ENCODE data around the gene FGFRL1. TPM values are rescaled to one million over a fixed set of nuclear protein-coding genes. Genes with fewer than 3 reads are reported as not detected.
A peak's percentile ranks its signal among the peaks of the same experiment; 100 is the strongest.
"Not testable (repeated sequence)": the region's sequence is repeated elsewhere in the genome, so short reads cannot be mapped to it uniquely, and the experiment has no call there.

The FGFRL1 gene
- polyA plus RNA-seq, 1 donor: 33.1 TPM

- DNase-seq: no peak
Measured at GRCh38 chr4:971666-972500, 39.5 kb upstream of the FGFRL1 start.

DNA sequence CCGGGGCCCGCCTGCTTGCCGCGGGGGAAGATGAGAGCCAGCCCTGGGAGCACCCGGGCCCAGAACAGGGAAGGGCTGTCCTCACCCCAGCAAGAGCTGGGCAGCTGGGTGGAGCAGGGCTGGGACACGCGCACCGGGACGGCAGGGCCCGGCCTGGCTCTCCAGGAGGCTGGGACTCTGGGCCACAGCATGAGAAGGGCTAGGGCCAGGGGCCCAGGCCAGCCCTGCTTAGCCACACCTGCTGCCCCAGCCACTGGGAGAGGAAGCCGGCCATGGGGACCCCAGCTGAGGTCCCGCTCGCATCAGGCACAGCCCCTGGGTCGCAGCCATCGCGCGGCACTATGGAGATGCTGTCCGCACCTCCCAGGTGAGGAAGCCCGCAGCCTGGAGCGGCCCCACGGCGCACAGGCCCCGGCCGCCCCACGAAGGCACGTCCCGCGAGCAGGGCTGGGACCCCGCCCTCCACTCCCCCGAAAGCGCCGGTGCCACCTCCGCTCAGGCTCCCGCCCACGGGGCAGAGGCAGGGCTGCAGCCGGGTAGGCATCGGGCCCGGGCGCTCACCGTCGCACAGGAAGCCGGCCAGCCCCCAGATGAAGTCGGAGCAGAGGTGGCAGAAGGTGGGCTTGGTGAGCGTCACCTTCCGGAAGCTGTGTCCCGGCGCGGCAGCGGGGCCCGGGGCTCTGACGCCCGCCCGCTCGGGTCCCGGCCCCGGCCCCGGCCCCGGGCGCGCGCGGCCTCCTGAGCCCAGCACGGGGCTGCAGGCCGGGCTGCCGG is 38.6 kb upstream of the FGFRL1 start:
- no peak for DNase-seq

GRCh38 chr4:973431-974397 is 37.7 kb upstream of the FGFRL1 start, which contains the start of gene DGKQ:
Gene DGKQ, minus strand, starts transcription at chr4:973569. Its CDS starts 87 bp downstream, at chr4:973482.
- DNase-seq: peak; percentile 83

- no peak for DNase-seq
Measured at GRCh38 chr4:974668-975067, 36.8 kb upstream of the FGFRL1 start.

- DNase-seq: not testable (repeated sequence)
Measured at GRCh38 chr4:976016-976415, 35.4 kb upstream of the FGFRL1 start.

GRCh38 chr4:978957-979701 is 32.3 kb upstream of the FGFRL1 start:
- no peak for DNase-seq

DNA sequence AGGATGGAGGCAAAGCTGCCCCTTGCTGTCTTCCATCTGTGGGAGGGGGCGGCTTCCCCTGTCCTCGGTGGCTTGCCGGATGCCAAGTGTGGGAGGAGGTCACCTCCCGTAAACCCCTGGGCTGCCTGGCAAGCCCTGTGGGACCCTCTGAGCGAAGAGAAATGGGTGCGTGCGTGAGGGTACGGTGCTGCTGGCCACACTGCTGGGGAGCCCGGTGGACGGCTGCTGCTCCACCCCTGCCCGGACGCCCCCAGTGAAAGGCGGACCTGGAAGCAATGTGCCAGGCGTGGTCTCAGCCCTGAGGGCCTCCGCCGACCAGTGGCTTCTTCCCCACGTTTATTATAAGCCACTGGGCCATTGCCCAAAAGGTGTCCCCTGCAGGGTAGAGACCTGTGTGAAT is 29.1 kb upstream of the FGFRL1 start:
- DNase-seq: no peak

DNA sequence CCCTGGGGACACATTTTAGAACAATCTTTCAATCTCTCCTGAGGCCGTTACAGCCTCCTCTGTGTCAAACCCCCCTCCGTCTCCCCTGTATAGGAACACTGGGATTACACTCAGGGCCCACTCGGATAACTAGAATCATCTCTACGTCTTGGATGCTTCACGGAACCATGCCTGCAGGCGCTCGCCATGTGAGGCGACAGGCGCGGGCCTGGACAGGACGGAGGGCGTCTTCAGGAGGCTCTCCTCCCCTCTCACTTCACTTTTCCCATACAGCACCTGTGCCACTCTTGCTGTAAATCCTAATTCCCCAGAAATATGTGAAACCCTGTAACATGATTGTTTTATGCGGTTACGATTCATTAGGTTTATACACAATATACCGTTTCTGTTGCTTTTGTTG is 28.6 kb upstream of the FGFRL1 start:
- DNase-seq: no peak

DNA sequence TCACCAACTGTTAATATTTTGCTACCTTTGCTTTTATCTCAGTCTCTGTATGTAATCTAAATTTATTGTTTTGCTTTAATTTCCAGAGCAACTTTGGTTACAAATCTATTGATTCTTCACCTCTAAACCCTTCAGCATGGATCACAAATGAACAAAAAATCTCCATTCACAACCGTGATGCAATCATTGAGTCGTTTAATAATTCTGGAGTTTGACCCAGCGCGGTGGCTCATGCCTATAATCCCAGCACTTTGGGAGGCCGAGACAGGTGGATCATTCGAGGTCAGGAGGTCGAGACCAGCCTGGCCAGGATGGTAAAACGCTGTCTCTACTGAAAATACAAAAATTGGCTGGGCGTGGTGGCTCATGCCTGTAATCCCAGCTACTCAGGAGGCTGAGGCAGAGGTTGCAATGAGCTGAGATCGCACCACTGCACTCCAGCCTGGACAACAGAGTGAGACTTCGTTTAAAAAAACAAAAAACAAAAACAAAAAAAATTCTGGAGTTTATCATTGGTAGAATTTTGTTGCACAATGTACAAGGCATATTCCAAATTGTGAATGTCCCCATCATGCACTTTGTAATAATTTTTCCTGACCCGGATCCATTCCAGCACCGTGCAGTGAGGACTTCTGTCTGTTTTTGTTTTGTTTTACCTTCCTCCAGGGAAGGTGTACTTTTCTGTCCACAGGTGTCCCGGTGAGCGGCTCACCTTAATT is 26.9 kb upstream of the FGFRL1 start:
- no peak for DNase-seq

GRCh38 chr4:985123-985830 is 26.1 kb upstream of the FGFRL1 start:
- DNase-seq: no peak

DNA sequence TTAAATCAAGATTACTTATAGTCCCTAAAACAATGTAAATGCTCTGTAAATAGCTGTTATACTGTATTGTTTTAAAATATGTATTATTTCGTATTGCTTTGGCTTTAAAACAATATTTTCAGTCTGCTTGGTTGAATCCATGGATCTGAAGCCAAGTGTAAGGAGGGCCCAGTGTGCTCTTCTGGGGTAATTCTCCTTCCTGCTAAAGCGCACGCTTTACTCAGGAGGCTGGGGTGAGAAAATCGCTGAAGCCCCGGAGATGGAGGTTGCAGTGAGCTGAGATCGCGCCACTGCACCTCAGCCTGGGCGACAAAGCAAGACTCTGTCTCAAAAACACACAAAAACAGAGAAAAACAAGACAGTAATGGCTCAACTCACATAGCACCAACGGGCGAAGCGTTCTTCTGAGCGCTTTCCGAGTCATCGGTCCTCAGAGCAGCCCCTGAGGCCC is 25.0 kb upstream of the FGFRL1 start:
- no peak for DNase-seq

GRCh38 chr4:986879-987623 is 24.4 kb upstream of the FGFRL1 start, which contains the start of gene IDUA:
Gene IDUA, plus strand, starts transcription at chr4:987044. Its CDS starts 41 bp downstream, at chr4:987085.
- DNase-seq: peak; percentile 83

DNA sequence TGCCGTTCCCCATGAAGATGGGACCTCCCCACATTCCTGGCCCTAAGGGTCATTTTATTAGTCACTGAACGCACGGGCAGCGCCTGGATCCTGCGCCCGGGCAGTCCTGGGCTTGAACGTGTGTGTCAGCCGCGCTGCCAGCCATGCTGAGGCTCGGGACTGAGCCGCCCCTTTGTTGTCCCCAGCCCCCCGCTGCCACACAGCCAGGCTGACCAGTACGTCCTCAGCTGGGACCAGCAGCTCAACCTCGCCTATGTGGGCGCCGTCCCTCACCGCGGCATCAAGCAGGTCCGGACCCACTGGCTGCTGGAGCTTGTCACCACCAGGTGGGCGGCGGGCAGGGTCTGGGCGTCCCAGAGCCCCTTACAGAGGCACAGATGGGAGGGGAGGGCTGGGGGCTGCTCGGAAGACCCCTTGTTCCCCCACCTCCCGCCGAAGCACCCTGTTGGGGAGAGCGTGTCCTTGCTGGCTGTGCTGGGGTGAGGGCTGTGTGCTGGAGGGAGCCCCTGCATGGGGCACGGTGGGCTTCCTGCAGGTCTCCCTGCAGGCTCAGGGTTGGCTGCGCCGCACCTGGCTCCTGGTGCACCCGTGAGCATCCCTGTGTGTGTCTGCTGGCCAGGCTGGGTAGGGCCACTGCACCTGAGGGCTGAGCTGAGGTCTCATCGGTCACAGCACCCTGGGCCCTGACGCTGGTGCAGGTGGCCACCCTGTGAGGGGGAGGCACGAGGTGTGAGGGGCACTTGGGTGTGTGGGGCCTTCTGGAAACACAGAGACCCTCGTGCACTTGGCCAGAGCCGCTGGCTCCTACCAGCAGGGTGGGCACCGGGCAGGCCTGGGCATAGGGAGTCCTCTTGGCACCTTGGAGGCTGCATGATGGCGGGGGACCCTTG is 23.6 kb upstream of the FGFRL1 start:
- DNase-seq: no peak

GRCh38 chr4:988726-989721 is 22.4 kb upstream of the FGFRL1 start:
- DNase-seq: no peak

DNA sequence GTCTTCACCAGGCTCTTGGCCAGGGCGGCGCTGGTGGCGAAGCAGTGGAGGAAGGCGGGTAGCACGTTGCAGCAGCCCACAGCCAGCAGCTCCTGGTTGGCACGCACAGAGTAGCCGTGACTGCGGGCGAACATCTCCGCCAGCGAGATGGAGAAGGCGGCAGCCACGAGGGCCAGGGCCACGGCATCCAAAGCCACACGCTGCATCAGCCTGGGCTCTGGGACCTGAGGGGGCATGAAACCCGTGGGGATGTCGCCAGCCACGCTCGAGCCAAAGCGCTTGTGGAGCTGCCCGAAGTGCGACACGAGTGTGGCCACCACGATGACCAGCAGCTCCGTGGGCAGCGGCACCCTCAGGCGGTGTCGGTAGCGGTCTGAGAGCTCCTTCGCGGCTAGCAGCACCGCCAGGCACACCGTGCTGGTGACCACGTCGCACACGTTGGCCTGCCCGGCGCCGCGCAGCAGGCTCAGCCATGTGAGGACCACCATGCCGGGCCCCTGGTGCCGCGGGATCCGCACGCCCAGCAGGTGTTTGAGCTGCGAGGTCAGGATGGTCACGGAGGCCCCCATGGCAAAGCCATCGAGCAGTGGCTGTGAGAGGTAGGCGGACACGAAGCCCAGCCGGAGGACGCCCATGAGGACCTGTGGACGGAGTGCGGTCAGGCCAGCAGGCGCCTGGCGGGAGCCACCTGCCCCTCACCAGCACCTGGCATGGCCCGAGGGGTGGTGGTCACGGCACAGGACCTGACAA is 21.5 kb upstream of the FGFRL1 start:
- DNase-seq: no peak
